HL-60 (cell line): ENCODE data around the gene VPS9D1.

Experiments
- DNase-seq, 2 experiments: peaks; one replicate each; pipeline ENCODE4 v3.0.0-alpha.2; 2010 to 2020; ENCODE audit warnings: low read depth in 1 of 2, low spot score in 1 of 2
- H3K27ac ChIP-seq: fragments of 250-450 bp; sonication (Bioruptor Pico); replicated peaks from 2 replicates; pipeline ENCODE4 v1.5.1; 2020; ENCODE audit warnings: mild to moderate bottlenecking, moderate library complexity
- H3K27me3 ChIP-seq: fragments of 250-450 bp; sonication (Bioruptor Pico); 2 replicates; pipeline ENCODE4 v1.5.1; 2021; ENCODE audit warnings: mild to moderate bottlenecking, moderate library complexity; ENCODE audit not compliant: insufficient read depth, poor library complexity, severe bottlenecking
- H3K4me3 ChIP-seq: replicated peaks from 2 replicates; pipeline ENCODE4 v1.5.1; 2011; ENCODE audit warnings: mild to moderate bottlenecking, control low read depth, low read length; ENCODE audit not compliant: insufficient read depth
- CTCF ChIP-seq: IDR thresholded peaks from one replicate; pipeline ENCODE4 v1.5.1; 2011; ENCODE audit warnings: low read length, control low read depth, inconsistent platforms; ENCODE audit not compliant: insufficient read depth
- GABPA ChIP-seq: IDR thresholded peaks from 2 replicates; pipeline ENCODE4 v1.6.1; 2012; ENCODE audit warnings: low read depth
- POLR2AphosphoS5 ChIP-seq: IDR thresholded peaks from 2 replicates; pipeline ENCODE4 v1.6.1; 2012; ENCODE audit warnings: low read depth
- SPI1 ChIP-seq: IDR thresholded peaks from 2 replicates; pipeline ENCODE4 v1.6.1; 2012; ENCODE audit warnings: low read depth, mild to moderate bottlenecking, borderline replicate concordance
- TF ChIP-seq, protein P1 (sequence below): IDR thresholded peaks from 2 replicates; pipeline ENCODE4 v1.6.1; 2012; ENCODE audit warnings: low read depth; ENCODE audit not compliant: insufficient replicate concordance

The VPS9D1 gene

GRCh38 chr16:89722392-89723278 lies 1.9 kb upstream of the VPS9D1 start:
- peak overlapping the region; percentile 59 for H3K4me3 ChIP-seq
- no peaks in the 10 kb centered on the region for H3K27me3 ChIP-seq
- peak in 1 of 2 experiments; percentile 60 for DNase-seq
- TF ChIP-seq SPI1 (no peak), CTCF (no peak), GABPA (no peak), POLR2AphosphoS5 (no peak; the same call in 1 of the 2 replicates)
- TF ChIP-seq, protein P1, sequence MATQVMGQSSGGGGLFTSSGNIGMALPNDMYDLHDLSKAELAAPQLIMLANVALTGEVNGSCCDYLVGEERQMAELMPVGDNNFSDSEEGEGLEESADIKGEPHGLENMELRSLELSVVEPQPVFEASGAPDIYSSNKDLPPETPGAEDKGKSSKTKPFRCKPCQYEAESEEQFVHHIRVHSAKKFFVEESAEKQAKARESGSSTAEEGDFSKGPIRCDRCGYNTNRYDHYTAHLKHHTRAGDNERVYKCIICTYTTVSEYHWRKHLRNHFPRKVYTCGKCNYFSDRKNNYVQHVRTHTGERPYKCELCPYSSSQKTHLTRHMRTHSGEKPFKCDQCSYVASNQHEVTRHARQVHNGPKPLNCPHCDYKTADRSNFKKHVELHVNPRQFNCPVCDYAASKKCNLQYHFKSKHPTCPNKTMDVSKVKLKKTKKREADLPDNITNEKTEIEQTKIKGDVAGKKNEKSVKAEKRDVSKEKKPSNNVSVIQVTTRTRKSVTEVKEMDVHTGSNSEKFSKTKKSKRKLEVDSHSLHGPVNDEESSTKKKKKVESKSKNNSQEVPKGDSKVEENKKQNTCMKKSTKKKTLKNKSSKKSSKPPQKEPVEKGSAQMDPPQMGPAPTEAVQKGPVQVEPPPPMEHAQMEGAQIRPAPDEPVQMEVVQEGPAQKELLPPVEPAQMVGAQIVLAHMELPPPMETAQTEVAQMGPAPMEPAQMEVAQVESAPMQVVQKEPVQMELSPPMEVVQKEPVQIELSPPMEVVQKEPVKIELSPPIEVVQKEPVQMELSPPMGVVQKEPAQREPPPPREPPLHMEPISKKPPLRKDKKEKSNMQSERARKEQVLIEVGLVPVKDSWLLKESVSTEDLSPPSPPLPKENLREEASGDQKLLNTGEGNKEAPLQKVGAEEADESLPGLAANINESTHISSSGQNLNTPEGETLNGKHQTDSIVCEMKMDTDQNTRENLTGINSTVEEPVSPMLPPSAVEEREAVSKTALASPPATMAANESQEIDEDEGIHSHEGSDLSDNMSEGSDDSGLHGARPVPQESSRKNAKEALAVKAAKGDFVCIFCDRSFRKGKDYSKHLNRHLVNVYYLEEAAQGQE: no peak
- peak overlapping the region; percentile 65 for H3K27ac ChIP-seq

DNA sequence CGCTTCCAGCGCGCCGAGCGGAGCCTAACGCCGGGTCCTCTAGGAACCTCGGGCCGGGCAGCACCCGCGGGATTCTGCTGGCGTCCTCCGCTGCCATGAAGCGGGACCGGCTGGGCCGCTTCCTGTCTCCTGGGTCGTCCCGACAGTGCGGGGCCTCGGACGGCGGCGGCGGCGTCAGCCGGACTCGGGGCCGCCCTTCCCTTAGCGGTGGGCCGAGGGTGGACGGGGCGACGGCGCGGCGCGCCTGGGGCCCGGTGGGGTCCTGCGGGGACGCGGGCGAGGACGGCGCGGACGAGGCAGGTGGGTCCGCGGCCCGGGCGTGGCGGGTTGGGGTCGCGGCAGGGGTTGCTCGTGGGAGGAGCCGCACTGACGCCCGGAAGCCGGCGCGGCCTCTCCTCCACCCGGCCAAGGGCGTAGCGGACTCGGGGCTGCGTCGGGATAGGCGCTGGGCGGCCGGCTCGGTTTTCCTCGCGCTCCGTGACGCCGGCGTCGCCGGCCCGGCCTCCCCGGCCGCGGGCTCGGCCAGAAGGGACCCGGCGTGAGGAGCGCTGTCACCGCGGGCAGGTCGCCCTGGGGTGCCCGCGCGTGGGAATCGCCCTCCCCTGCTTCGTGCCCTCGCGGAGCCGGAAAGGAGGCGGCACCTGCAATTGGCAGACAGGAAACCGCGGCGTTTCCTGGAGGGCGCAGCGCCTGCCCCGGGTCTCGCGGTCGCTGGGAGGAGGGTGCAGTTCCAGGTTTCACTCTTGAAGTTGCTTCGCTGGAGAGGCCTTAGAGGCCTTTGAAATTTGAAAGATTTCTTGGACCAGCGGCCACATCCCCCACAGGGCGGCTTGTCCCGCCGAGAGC lies 1.1 kb upstream of the VPS9D1 start:
- Histone ChIP-seq H3K4me3 (peak overlapping the region; percentile 59), H3K27ac (peak overlapping the region; percentile 87), H3K27me3 (no peaks in the 10 kb centered on the region)
- TF ChIP-seq GABPA (peak; percentile 52; the same call in 1 of the 2 replicates), SPI1 (no peak), CTCF (no peak), POLR2AphosphoS5 (0 out of 2 replicates have a peak, but pooled peaks have one; percentile 9)
- TF ChIP-seq, protein P1: no peak
- peak in 1 of 2 experiments; percentile 76 for DNase-seq

GRCh38 chr16:89720551-89720812 lies 216 bp downstream of the VPS9D1 start:
- peak overlapping the region; percentile 87 for H3K27ac ChIP-seq
- DNase-seq: no peak
- TF ChIP-seq POLR2AphosphoS5: no peak
- no peak for TF ChIP-seq GABPA
- no peak for TF ChIP-seq CTCF
- TF ChIP-seq, protein P1: peak; percentile 66
- no peak for TF ChIP-seq SPI1

More at GRCh38 chr16:89720551-89720812, 216 bp downstream of the VPS9D1 start:
- H3K4me3 ChIP-seq: peak overlapping the region; percentile 59
- H3K27me3 ChIP-seq: no peaks in the 10 kb centered on the region
